ENCODE measurements around the gene ELFN1.

ELFN1 gene

GRCh38 chr7:1632916-1633785, 36.9 kb upstream of the ELFN1 start:
- Histone ChIP-seq H3K27me3 (ENCODE audit: insufficient read depth, low read length) (peaks cover 26% of the 10 kb centered on the region; the same call in 1 of the 2 replicates), H3K27ac (ENCODE audit: low read depth, low read length) (no peak overlapping the region)

GRCh38 chr7:1635401-1635800, 34.7 kb upstream of the ELFN1 start:
- Histone ChIP-seq H3K4me1 (ENCODE audit: control insufficient read depth, insufficient read depth, low read length, unreplicated experiment) (no peaks in the 10 kb centered on the region), H3K79me2 (ENCODE audit: control insufficient read depth, insufficient read depth, low read length, unreplicated experiment) (no peaks in the 10 kb centered on the region), H3K36me3 (ENCODE audit: insufficient read depth, low read length) (no peaks in the 10 kb centered on the region), H3K4me3 (ENCODE audit: low read depth, low read length) (no peak overlapping the region), H2AFZ (ENCODE audit: low read length, unreplicated experiment) (no peak overlapping the region), H3K27ac (ENCODE audit: low read depth, low read length) (no peak overlapping the region), H3K27me3 (ENCODE audit: insufficient read depth, low read length) (peaks cover 16% of the 10 kb centered on the region; the same call in 1 of the 2 replicates)

More at GRCh38 chr7:1632916-1633785, 36.9 kb upstream of the ELFN1 start:
- Histone ChIP-seq H3K4me1 (ENCODE audit: control insufficient read depth, insufficient read depth, low read length, unreplicated experiment) (no peaks in the 10 kb centered on the region), H2AFZ (ENCODE audit: low read length, unreplicated experiment) (no peak overlapping the region), H3K79me2 (ENCODE audit: control insufficient read depth, insufficient read depth, low read length, unreplicated experiment) (no peaks in the 10 kb centered on the region), H3K36me3 (ENCODE audit: insufficient read depth, low read length) (no peaks in the 10 kb centered on the region), H3K4me3 (ENCODE audit: low read depth, low read length) (no peak overlapping the region)

- Histone ChIP-seq H3K36me3 (ENCODE audit: insufficient read depth, low read length) (no peaks in the 10 kb centered on the region), H3K79me2 (ENCODE audit: control insufficient read depth, insufficient read depth, low read length, unreplicated experiment) (no peaks in the 10 kb centered on the region), H3K4me3 (ENCODE audit: low read depth, low read length) (no peak overlapping the region), H3K27ac (ENCODE audit: low read depth, low read length) (no peak overlapping the region), H3K27me3 (ENCODE audit: insufficient read depth, low read length) (peaks cover 14% of the 10 kb centered on the region; the same call in 1 of the 2 replicates), H2AFZ (ENCODE audit: low read length, unreplicated experiment) (no peak overlapping the region), H3K4me1 (ENCODE audit: control insufficient read depth, insufficient read depth, low read length, unreplicated experiment) (no peaks in the 10 kb centered on the region)
Measured at GRCh38 chr7:1637155-1637554, 32.9 kb upstream of the ELFN1 start.

- Histone ChIP-seq H3K27me3 (ENCODE audit: insufficient read depth, low read length) (peaks cover 13% of the 10 kb centered on the region; the same call in 1 of the 2 replicates), H3K27ac (ENCODE audit: low read depth, low read length) (no peak overlapping the region), H3K79me2 (ENCODE audit: control insufficient read depth, insufficient read depth, low read length, unreplicated experiment) (no peaks in the 10 kb centered on the region), H3K36me3 (ENCODE audit: insufficient read depth, low read length) (no peaks in the 10 kb centered on the region), H3K4me1 (ENCODE audit: control insufficient read depth, insufficient read depth, low read length, unreplicated experiment) (no peaks in the 10 kb centered on the region), H2AFZ (ENCODE audit: low read length, unreplicated experiment) (no peak overlapping the region), H3K4me3 (ENCODE audit: low read depth, low read length) (no peak overlapping the region)
Measured at GRCh38 chr7:1638215-1638661, 31.8 kb upstream of the ELFN1 start.

- H3K36me3 ChIP-seq (ENCODE audit: insufficient read depth, low read length) = no peaks in the 10 kb centered on the region
- H3K4me1 ChIP-seq (ENCODE audit: control insufficient read depth, insufficient read depth, low read length, unreplicated experiment) = no peaks in the 10 kb centered on the region
- H2AFZ ChIP-seq (ENCODE audit: low read length, unreplicated experiment) = no peak overlapping the region
- no peaks in the 10 kb centered on the region for H3K79me2 ChIP-seq (ENCODE audit: control insufficient read depth, insufficient read depth, low read length, unreplicated experiment)
- H3K4me3 ChIP-seq (ENCODE audit: low read depth, low read length) = no peak overlapping the region
- peaks cover 14% of the 10 kb centered on the region; the same call in 1 of the 2 replicates for H3K27me3 ChIP-seq (ENCODE audit: insufficient read depth, low read length)
- no peak overlapping the region for H3K27ac ChIP-seq (ENCODE audit: low read depth, low read length)
Measured at GRCh38 chr7:1639071-1639470, 31.0 kb upstream of the ELFN1 start.

GRCh38 chr7:1639532-1640175, 30.4 kb upstream of the ELFN1 start:
- H3K27ac ChIP-seq (ENCODE audit: low read depth, low read length) = no peak overlapping the region
- H3K36me3 ChIP-seq (ENCODE audit: insufficient read depth, low read length) = no peaks in the 10 kb centered on the region
- H3K27me3 ChIP-seq (ENCODE audit: insufficient read depth, low read length) = peaks cover 14% of the 10 kb centered on the region; the same call in 1 of the 2 replicates
- H3K4me1 ChIP-seq (ENCODE audit: control insufficient read depth, insufficient read depth, low read length, unreplicated experiment) = no peaks in the 10 kb centered on the region
- no peaks in the 10 kb centered on the region for H3K79me2 ChIP-seq (ENCODE audit: control insufficient read depth, insufficient read depth, low read length, unreplicated experiment)
- H3K4me3 ChIP-seq (ENCODE audit: low read depth, low read length) = no peak overlapping the region
- H2AFZ ChIP-seq (ENCODE audit: low read length, unreplicated experiment) = no peak overlapping the region

- H3K79me2 ChIP-seq (ENCODE audit: control insufficient read depth, insufficient read depth, low read length, unreplicated experiment) = no peaks in the 10 kb centered on the region
- H2AFZ ChIP-seq (ENCODE audit: low read length, unreplicated experiment) = no peak overlapping the region
- H3K4me1 ChIP-seq (ENCODE audit: control insufficient read depth, insufficient read depth, low read length, unreplicated experiment) = no peaks in the 10 kb centered on the region
- no peak overlapping the region for H3K4me3 ChIP-seq (ENCODE audit: low read depth, low read length)
- no peak overlapping the region for H3K27ac ChIP-seq (ENCODE audit: low read depth, low read length)
- no peaks in the 10 kb centered on the region for H3K36me3 ChIP-seq (ENCODE audit: insufficient read depth, low read length)
- H3K27me3 ChIP-seq (ENCODE audit: insufficient read depth, low read length) = peaks cover 14% of the 10 kb centered on the region; the same call in 1 of the 2 replicates
Measured at GRCh38 chr7:1640376-1641172, 29.5 kb upstream of the ELFN1 start.

- Histone ChIP-seq H3K4me3 (ENCODE audit: low read depth, low read length) (no peak overlapping the region), H2AFZ (ENCODE audit: low read length, unreplicated experiment) (no peak overlapping the region), H3K36me3 (ENCODE audit: insufficient read depth, low read length) (no peaks in the 10 kb centered on the region), H3K27me3 (ENCODE audit: insufficient read depth, low read length) (peaks cover 15% of the 10 kb centered on the region), H3K4me1 (ENCODE audit: control insufficient read depth, insufficient read depth, low read length, unreplicated experiment) (no peaks in the 10 kb centered on the region), H3K27ac (ENCODE audit: low read depth, low read length) (no peak overlapping the region), H3K79me2 (ENCODE audit: control insufficient read depth, insufficient read depth, low read length, unreplicated experiment) (no peaks in the 10 kb centered on the region)
Measured at GRCh38 chr7:1641173-1641572, 28.9 kb upstream of the ELFN1 start.

- Histone ChIP-seq H3K27me3 (ENCODE audit: insufficient read depth, low read length) (peaks cover 20% of the 10 kb centered on the region), H2AFZ (ENCODE audit: low read length, unreplicated experiment) (no peak overlapping the region), H3K36me3 (ENCODE audit: insufficient read depth, low read length) (no peaks in the 10 kb centered on the region), H3K27ac (ENCODE audit: low read depth, low read length) (no peak overlapping the region), H3K4me3 (ENCODE audit: low read depth, low read length) (no peak overlapping the region), H3K79me2 (ENCODE audit: control insufficient read depth, insufficient read depth, low read length, unreplicated experiment) (no peaks in the 10 kb centered on the region), H3K4me1 (ENCODE audit: control insufficient read depth, insufficient read depth, low read length, unreplicated experiment) (no peaks in the 10 kb centered on the region)
Measured at GRCh38 chr7:1641661-1642260, 28.3 kb upstream of the ELFN1 start.

GRCh38 chr7:1642291-1642731, 27.8 kb upstream of the ELFN1 start:
- H2AFZ ChIP-seq (ENCODE audit: low read length, unreplicated experiment) = no peak overlapping the region
- no peaks in the 10 kb centered on the region for H3K4me1 ChIP-seq (ENCODE audit: control insufficient read depth, insufficient read depth, low read length, unreplicated experiment)
- H3K36me3 ChIP-seq (ENCODE audit: insufficient read depth, low read length) = no peaks in the 10 kb centered on the region
- H3K79me2 ChIP-seq (ENCODE audit: control insufficient read depth, insufficient read depth, low read length, unreplicated experiment) = no peaks in the 10 kb centered on the region
- H3K27me3 ChIP-seq (ENCODE audit: insufficient read depth, low read length) = peaks cover 25% of the 10 kb centered on the region
- no peak overlapping the region for H3K4me3 ChIP-seq (ENCODE audit: low read depth, low read length)
- no peak overlapping the region for H3K27ac ChIP-seq (ENCODE audit: low read depth, low read length)
